Activated CD4-positive, alpha-beta T cell treated with anti-CD3 and anti-CD28 coated beads, Interleukin-2, amount 10 ng/mL, durations not matched to agents 24 days and 14 days (primary cell): ENCODE results near the gene DIP2B. TPM values are rescaled to one million over a fixed set of nuclear protein-coding genes. Genes with fewer than 3 reads are reported as not detected.
A peak's percentile ranks its signal among the peaks of the same experiment; 100 is the strongest.

Source experiments
- DNase-seq: peaks from one replicate; pipeline ENCODE4 v3.0.0; 2022
- H3K27ac Mint-ChIP-seq: one replicate; pipeline ENCODE4 v1.8.0; 2022; ENCODE audit warnings: mild to moderate bottlenecking, mixed read lengths
- H3K27me3 Mint-ChIP-seq: one replicate; pipeline ENCODE4 v1.8.0; 2022; ENCODE audit warnings: mixed read lengths
- H3K36me3 Mint-ChIP-seq: one replicate; pipeline ENCODE4 v1.8.0; 2022; ENCODE audit warnings: low read depth, mild to moderate bottlenecking, mixed read lengths
- H3K4me1 Mint-ChIP-seq: one replicate; pipeline ENCODE4 v1.8.0; 2021; ENCODE audit warnings: mixed read lengths
- H3K4me3 Mint-ChIP-seq: one replicate; pipeline ENCODE4 v1.8.0; 2022; ENCODE audit warnings: mild to moderate bottlenecking, moderate library complexity, mixed read lengths
- H3K9me3 Mint-ChIP-seq: one replicate; pipeline ENCODE4 v1.8.0; 2021; ENCODE audit warnings: mixed read lengths
- intact Hi-C: fragments of 100-400 bp; cut with micrococcal nuclease; formaldehyde crosslinking; loops from one replicate; pipeline ENCODE4 v1.15.1; 2023
- total RNA-seq: library from RNA; stranded (reverse); gene quantifications from 2 replicates; pipeline ENCODE4 v1.2.3, GENCODE V29; 2022

DIP2B gene
- total RNA-seq, 1 donor from 2014 or later: 29.4 TPM

DNA sequence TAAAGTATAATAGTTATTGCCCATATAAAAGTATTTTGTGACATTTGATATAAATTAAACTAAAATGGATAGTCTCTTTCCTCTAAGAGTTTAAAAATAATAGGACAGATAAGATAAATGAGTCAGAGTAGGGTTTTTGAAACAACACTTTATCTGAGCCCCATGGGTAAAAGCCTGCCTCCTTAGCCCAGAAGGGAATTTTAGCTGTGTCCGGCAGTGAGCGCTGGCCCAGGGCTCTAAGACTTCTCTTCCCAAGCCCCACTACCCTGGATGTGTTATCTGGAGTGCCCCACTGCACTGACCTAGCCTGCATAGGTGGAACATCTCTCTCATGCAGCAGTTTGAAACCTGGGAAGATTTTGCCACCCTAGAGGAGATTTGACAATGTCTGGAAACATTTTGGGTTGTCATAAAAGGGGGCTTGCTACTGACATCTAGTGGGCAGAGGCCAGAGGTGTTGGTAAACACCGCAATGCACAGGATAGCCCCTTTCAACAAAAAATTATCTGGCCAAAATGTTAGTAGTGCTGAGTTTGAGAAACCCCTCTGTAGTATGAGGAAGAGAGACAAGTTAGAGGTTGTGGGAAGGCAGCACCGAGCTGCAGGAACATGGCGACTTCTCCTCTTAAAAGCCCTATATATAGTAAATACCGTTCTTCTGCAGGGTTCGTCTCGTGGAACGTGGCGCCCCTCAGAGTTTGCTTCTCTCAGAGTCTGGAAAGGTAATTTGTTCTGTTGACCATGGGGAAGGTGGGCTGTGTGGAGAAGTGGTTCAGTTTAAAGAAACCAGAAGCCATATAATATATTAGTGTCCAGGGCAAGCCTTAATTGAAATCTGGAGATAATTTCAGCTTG, 229.9 kb downstream of the DIP2B start:
- Mint-ChIP-seq H3K27ac (no peak overlapping the region), H3K36me3 (peaks cover 55% of the 10 kb centered on the region), H3K4me3 (no peak overlapping the region), H3K4me1 (no peaks in the 10 kb centered on the region), H3K27me3 (no peaks in the 10 kb centered on the region), H3K9me3 (no peaks in the 10 kb centered on the region)
- intact Hi-C loops: loop anchor here (2.0 kb wide), 1 partner anchor 230 kb away; the partner anchor contains the start of gene DIP2B
- DNase-seq: peak; percentile 71

DNA sequence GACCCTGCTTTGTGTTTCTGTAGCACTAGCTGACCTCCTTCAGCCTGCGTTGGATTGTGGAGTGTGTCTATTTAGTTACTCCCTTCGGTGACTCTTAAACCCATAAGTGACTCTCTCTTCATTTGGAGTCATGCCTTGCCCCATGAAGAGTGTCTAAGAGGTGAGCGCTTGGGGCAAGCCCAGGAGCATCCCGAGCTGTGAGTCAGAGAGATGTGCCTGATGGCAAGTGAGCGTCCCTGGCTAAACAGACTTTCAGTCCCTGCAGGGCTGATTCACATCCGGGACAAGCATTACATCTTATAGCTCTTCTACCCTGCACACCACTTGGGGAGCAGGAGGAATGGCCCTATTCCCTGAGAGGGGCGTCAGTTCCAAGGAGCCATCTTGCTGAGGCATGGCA, 234.8 kb downstream of the DIP2B start:
- Mint-ChIP-seq H3K27me3 (no peaks in the 10 kb centered on the region), H3K4me3 (no peak overlapping the region), H3K36me3 (peaks cover 55% of the 10 kb centered on the region), H3K4me1 (no peaks in the 10 kb centered on the region), H3K27ac (no peak overlapping the region), H3K9me3 (no peaks in the 10 kb centered on the region)
- intact Hi-C loops: no loop called here
- DNase-seq: no peak

DNA sequence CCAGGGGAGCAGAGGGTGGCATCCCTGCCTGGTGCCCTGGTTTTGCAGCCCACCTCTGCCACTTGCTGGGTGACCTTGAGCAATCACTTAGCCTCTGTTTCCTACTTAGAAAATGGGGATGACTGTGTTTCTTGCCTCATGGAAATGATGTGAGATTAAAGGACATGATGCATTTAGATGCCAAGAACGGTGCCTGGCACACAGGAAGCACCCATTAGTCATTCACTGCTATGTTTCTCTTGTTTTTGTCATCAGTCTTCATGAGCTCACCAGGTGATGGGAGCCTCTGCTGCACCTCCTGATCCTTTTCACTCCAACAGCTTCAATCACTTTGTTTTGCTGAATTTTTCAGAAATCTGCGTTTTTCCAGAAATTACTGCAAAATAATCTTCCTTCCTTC, 235.5 kb downstream of the DIP2B start:
- Mint-ChIP-seq H3K4me3 (no peak overlapping the region), H3K9me3 (no peaks in the 10 kb centered on the region), H3K4me1 (no peaks in the 10 kb centered on the region), H3K36me3 (peaks cover 49% of the 10 kb centered on the region), H3K27me3 (no peaks in the 10 kb centered on the region), H3K27ac (no peak overlapping the region)
- DNase-seq: no peak
- intact Hi-C loops: no loop called here

DNA sequence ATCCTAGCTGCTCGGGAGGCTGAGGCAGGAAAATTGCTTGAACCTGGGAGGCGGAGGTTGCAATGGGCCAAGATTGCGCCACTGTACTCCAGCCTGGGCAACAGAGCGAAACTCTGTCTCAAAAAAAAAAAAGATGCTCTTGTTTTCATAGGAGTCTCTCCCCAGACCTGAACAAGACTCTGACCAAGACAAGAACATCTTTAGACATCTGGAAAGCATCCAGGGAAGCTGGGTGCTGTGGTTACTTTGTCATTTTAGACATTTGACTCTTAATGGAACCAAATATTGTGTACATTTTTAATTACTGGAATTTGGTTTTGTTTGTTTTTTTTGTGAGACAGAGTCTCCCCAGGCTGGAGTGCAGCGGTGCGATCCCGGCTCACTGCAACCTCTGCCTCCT, 238.0 kb downstream of the DIP2B start:
- no peak for DNase-seq
- H3K4me3 Mint-ChIP-seq: no peak overlapping the region
- intact Hi-C loops: no loop called here
- H3K4me1 Mint-ChIP-seq: no peaks in the 10 kb centered on the region
- peaks cover 46% of the 10 kb centered on the region for H3K36me3 Mint-ChIP-seq
- H3K27me3 Mint-ChIP-seq: no peaks in the 10 kb centered on the region
- H3K9me3 Mint-ChIP-seq: no peaks in the 10 kb centered on the region
- H3K27ac Mint-ChIP-seq: no peak overlapping the region

DNA sequence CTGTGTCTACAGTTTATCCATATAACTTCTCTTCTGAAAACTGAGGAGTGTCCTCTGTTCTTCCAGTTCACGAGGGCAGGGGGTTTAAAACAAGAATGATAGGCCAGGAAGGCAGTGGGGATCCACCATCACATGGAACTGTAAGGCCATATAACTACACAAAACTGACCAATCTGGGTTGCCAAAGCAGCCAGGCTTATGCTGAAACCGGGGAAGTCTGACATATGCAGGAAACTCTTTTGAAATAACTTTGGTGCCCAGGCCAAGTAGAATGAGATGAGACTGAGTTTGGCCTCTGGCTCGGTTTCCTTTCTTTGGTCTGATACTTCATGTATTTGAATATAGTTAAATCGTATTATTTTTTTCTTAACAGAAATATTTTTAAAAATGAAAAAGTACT, 241.1 kb downstream of the DIP2B start:
- no peak overlapping the region for H3K27ac Mint-ChIP-seq
- H3K4me3 Mint-ChIP-seq: no peak overlapping the region
- intact Hi-C loops: no loop called here

DNA sequence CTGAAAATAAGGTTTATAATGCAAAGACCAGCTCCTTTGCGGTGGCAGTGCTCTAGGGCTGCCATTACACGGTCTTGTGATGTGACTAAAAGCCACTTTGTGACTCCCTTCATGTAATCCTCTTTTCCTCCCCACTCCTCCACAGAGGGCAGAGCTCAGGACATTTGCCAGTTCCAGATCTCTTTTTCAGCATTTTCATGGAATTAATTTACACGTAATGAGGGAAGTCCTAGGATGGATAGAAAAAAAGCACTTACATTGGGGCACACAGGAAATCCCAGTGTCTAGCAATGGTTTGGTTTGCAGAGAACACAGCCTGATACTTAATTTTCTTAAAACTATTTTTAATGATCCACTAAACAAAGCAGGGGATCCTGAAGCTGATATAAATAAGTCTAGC, 241.6 kb downstream of the DIP2B start:
- intact Hi-C loops: no loop called here
- Mint-ChIP-seq H3K36me3 (peaks cover 33% of the 10 kb centered on the region), H3K4me3 (no peak overlapping the region), H3K4me1 (no peaks in the 10 kb centered on the region), H3K9me3 (no peaks in the 10 kb centered on the region), H3K27me3 (no peaks in the 10 kb centered on the region), H3K27ac (no peak overlapping the region)
- DNase-seq: no peak

More for the DNA sequence above, 241.1 kb downstream of the DIP2B start:
- no peaks in the 10 kb centered on the region for H3K4me1 Mint-ChIP-seq
- DNase-seq: no peak
- peaks cover 39% of the 10 kb centered on the region for H3K36me3 Mint-ChIP-seq
- H3K9me3 Mint-ChIP-seq: no peaks in the 10 kb centered on the region
- no peaks in the 10 kb centered on the region for H3K27me3 Mint-ChIP-seq

DNA sequence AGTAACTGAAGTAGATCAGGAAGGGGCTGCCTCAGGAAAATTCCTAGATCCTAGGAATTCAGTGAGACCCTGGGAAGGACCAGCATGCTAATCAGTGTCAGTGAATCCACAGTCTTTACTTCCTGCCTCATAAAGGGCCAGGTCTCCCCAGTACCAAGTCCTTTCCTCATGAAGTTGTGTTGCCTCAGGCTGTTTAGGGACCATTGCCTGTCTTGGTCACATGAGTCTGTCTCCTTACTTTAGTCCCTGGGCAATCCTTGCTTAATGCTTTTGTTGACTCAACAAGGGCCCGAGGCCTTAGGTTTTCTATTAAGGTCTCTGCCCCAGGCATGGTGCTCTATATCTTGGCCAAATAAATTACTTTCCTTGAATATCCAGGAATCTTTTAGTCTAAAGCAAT, 243.0 kb downstream of the DIP2B start:
- Mint-ChIP-seq H3K4me3 (no peak overlapping the region), H3K27me3 (no peaks in the 10 kb centered on the region)
- intact Hi-C loops: no loop called here

DNA sequence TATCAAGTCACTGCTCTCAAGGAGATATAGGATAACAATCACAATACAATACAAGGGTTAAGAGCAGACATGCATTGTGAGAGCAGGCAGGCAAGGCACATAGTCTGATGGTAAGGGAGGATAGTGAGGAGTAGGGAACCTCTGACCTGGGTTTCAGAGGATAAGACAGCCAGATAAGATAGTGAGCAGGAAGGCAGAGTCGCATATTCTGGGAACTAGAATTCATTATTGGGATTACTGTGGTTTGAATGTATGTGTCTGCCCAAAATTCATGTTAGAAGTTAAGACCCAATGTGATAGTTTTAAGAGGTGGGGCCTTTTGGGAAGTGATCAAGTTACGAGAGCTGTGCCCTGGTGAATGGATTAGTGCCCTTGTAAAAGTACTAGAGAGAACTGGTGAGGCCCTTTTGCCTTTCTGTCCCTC, 244.7 kb downstream of the DIP2B start:
- no peaks in the 10 kb centered on the region for H3K27me3 Mint-ChIP-seq
- DNase-seq: no peak
- no peaks in the 10 kb centered on the region for H3K4me1 Mint-ChIP-seq
- no peaks in the 10 kb centered on the region for H3K9me3 Mint-ChIP-seq
- intact Hi-C loops: no loop called here
- no peak overlapping the region for H3K27ac Mint-ChIP-seq
- peaks cover 21% of the 10 kb centered on the region for H3K36me3 Mint-ChIP-seq
- no peak overlapping the region for H3K4me3 Mint-ChIP-seq

More for the DNA sequence above, 243.0 kb downstream of the DIP2B start:
- no peak for DNase-seq
- no peak overlapping the region for H3K27ac Mint-ChIP-seq
- no peaks in the 10 kb centered on the region for H3K4me1 Mint-ChIP-seq
- peaks cover 25% of the 10 kb centered on the region for H3K36me3 Mint-ChIP-seq
- H3K9me3 Mint-ChIP-seq: no peaks in the 10 kb centered on the region

DNA sequence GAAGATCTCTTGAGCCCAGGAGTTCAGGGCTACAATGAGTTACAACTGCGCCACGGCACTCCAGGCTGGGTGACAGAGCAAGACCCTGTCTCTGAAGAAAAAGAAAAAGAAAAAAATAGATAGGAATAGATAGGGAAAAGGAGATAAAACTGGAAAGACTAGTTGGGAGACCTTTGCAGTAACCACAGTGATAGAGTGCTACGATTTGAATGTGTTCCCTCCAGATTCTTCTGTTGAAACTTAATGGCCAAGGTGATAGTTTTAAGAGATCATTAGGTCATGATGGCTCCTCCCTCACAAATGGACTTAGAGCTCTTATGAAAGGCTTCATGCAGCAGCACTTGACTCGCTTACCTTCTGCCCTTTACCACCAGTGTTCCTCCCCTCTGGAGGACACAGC, 245.6 kb downstream of the DIP2B start:
- H3K4me3 Mint-ChIP-seq: no peak overlapping the region
- H3K9me3 Mint-ChIP-seq: no peaks in the 10 kb centered on the region
- DNase-seq: no peak

DNA sequence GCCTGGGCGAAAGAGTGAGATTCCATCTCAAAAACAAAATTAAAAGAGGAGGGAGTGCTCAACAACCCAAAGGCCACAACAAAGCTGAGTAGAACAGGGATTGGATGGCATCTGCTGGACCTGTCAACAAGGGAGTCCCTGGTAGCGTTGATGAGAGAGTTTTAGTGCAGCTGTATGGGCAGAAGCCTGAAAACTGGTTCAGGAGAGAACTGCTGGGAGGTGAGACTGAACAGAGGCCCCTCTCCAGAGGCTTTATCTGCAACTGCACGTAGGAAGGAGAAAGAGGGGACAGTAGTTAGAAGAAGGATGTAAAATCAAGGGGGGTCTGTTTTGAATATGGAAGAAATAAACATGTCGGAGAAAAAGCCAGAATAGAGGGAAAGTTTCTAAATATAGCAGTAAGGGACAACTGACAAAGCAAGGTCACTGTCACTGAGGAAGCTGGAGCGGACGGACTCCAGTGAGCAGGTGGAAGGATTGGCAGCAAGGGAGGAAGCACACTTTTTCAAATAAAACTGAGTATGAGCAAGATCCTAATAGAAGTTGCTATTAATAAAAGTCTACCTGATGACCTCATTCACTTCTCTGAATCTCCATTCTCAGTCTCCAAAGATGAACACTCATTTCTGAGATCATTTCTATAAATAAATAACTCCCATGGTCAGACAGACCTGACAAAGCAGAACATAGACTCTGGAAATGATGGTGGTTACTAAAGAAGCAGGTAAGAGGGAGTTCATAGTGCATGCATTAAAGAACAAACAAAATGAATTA, 247.3 kb downstream of the DIP2B start:
- Mint-ChIP-seq H3K4me1 (no peaks in the 10 kb centered on the region), H3K27me3 (no peaks in the 10 kb centered on the region), H3K4me3 (no peak overlapping the region), H3K9me3 (no peaks in the 10 kb centered on the region), H3K36me3 (peaks cover 12% of the 10 kb centered on the region), H3K27ac (peak overlapping the region; percentile 17)
- intact Hi-C loops: no loop called here
- DNase-seq: no peak

More for the DNA sequence above, 245.6 kb downstream of the DIP2B start:
- no peaks in the 10 kb centered on the region for H3K4me1 Mint-ChIP-seq
- intact Hi-C loops: no loop called here
- no peak overlapping the region for H3K27ac Mint-ChIP-seq
- no peaks in the 10 kb centered on the region for H3K27me3 Mint-ChIP-seq
- peaks cover 20% of the 10 kb centered on the region for H3K36me3 Mint-ChIP-seq

DNA sequence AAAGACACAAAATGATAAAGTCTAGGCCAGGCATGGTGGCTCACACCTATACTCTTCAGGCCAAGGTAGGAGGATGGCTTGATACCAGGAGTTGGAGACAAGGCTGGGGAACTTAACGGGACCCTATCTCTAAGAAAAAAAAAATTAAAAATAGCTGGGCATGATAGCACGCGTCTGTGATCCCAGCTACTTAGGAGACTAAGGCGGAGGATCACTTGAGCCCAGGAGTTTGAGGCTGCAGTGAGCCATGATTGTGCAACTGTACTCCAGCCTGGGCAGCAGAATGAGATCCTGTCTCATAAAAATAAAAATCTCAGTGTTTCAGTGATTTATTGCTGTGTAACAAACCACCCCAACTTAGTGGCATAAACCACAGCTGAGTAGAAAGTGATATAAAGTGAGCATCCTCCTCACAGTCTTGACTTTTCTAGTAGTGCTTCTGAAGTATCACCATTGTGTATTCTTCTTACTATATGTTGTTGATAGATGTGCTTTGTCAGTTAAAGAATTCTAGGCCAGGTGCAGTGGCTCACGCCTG, 248.5 kb downstream of the DIP2B start:
- Mint-ChIP-seq H3K4me3 (no peak overlapping the region), H3K27me3 (no peaks in the 10 kb centered on the region), H3K36me3 (peaks cover 10% of the 10 kb centered on the region), H3K27ac (no peak overlapping the region), H3K9me3 (no peaks in the 10 kb centered on the region), H3K4me1 (no peaks in the 10 kb centered on the region)
- DNase-seq: no peak
- intact Hi-C loops: no loop called here

DNA sequence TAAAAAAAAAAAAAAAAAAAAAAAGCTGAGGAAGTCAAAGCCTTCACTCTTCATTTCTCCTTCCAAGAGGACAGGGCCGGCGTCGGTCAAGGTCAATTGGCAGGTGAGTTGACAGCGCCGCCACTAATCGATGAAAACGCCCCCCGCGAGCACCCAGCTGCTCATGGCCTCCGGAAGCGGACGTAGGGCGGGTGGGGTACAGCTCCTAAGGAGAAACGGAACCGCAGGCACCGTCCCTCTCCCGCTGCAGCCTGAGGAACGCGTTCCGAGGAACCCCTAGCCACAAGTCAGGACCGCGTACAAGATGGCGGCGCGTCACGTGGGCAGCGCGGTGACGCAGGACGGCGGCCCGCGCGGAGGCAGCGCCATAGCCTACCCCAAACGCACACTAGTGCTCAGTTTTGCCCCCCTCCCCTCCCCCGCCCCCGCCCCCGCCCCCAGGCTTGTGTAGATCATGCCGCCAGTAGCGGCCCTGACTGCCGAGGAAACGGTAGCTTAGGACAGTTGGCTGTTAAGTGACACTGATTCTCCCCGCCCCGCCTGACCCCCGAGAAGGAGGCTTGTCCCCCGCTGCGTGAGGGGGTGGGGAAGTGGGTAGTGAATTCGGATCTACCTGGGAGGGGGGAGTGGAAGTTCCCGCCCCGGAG, 259.0 kb downstream of the DIP2B start, which contains the start of gene ATF1:
ATF1 (plus strand) TSS at position 463 of the 647 bp plus-strand sequence. CDS start 16,045 bp downstream, outside the sequence.
- Mint-ChIP-seq H3K27me3 (no peaks in the 10 kb centered on the region), H3K27ac (peak within 1 kb of the TSS; percentile 99), H3K4me1 (peaks cover 31% of the 10 kb centered on the region), H3K4me3 (peak within 1 kb of the TSS; percentile 94), H3K36me3 (peaks cover 11% of the 10 kb centered on the region), H3K9me3 (no peaks in the 10 kb centered on the region)
- peak; percentile 98 for DNase-seq
- intact Hi-C loops: loop anchor here (2.0 to 10.0 kb wide), 6 partner anchors 61 to 561 kb away; partner anchors contain the start of genes BIN2, DAZAP2 and DIP2B

DNA sequence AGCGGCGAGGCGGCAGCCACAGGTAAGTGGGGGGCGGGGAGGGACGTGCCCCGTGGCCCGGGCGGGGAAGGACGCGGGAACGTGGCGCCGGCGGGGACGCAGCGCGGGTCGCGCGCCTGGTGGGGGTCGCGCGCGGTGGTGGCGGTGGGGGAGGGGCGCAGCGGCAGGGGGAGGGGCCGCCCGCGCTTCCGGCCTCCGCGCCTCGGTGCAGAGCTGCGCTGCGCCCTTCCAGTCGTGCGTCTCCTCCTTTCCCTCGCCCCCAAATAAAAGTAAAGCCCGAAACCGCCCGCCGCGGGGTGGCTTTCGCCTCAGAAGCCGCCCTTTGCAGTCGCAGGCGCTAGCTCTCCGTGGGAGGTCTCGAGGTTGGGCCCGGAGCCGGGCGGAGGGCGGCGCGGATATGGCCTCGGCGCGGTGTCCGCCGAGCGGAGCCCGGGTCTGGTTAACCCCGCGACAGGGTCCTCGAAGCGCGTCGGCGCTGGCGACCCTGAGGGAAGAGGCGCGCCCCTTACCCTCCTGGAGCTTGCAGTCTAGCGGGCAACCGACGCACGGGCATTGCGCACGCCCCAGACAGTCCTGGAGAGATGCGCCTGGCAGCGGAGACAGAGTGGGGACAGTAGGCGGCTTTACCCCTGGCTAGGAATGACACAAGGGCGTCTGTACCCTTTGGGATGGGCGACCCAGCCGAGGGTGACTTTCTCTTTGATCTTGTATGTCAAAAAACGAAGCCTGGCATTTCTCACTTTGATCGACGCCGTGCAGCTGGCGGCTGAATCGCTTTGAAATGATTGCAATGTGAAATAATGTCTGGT, 259.7 kb downstream of the DIP2B start:
- H3K27ac Mint-ChIP-seq: peak overlapping the region; percentile 99
- DNase-seq: peak; percentile 92
- intact Hi-C loops: loop anchor here (1.0 to 10.0 kb wide), 7 partner anchors 60 to 560 kb away; partner anchors contain the start of genes BIN2, DAZAP2 and SLC11A2
- peaks cover 31% of the 10 kb centered on the region for H3K4me1 Mint-ChIP-seq
- H3K9me3 Mint-ChIP-seq: no peaks in the 10 kb centered on the region
- peak overlapping the region; percentile 94 for H3K4me3 Mint-ChIP-seq
- no peaks in the 10 kb centered on the region for H3K27me3 Mint-ChIP-seq
- peaks cover 11% of the 10 kb centered on the region for H3K36me3 Mint-ChIP-seq
